GM19351 (cell line): Measurements from ENCODE around the gene PDZD4.

Source experiments
- ATAC-seq: cut with Tn5 transposase; IDR thresholded peaks from one replicate; pipeline ENCODE4 v1.9.1; 2021; ENCODE audit warnings: mild to moderate bottlenecking, moderate library complexity; ENCODE audit not compliant: unreplicated experiment

PDZD4 gene

DNA sequence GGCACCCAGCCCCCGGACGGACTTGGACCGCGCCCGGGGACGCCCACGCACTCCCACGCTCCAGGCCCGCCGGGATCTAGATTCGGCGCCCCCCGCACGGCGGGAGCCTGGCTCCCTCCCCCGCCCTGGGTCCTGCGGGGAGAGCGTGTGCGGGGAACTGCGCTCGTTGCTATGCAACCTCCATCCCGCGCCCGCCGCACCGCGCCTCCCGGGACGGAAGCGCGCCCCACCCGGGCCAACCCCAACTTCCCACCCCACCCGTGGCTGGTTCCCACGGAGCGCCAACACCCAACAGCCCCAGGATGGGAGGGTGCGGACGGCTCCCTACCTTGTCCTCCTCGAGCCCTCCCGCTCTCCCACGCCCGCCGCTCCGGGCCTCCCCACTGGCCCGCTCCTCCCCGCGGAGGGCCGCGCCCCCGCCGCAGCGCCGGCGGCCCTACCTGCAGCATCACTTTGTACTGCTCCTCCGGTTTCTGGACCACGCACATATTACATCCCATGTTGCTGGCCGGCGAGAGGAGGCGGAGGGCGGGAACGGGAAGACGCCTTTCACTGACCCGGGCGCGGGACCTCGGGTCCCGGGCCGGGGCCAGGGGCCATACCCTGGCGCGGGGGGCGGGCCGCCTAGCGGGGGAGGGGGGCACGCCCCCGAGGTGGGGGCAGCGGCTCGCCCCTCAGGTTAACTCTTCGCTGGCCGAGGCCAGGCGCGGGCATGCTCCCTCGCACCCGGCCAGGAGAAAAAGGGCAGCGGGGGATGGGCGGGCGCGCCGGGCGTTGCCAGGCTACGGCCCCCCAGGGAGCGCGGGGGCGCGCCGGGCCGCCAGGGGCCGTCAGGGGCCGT lies at the start of gene PDZD4:
TSS of gene PDZD4 (minus strand) at position 746 of the 841 bp plus-strand sequence. CDS start at position 500, 246 bp downstream.
- no peak for ATAC-seq

DNA sequence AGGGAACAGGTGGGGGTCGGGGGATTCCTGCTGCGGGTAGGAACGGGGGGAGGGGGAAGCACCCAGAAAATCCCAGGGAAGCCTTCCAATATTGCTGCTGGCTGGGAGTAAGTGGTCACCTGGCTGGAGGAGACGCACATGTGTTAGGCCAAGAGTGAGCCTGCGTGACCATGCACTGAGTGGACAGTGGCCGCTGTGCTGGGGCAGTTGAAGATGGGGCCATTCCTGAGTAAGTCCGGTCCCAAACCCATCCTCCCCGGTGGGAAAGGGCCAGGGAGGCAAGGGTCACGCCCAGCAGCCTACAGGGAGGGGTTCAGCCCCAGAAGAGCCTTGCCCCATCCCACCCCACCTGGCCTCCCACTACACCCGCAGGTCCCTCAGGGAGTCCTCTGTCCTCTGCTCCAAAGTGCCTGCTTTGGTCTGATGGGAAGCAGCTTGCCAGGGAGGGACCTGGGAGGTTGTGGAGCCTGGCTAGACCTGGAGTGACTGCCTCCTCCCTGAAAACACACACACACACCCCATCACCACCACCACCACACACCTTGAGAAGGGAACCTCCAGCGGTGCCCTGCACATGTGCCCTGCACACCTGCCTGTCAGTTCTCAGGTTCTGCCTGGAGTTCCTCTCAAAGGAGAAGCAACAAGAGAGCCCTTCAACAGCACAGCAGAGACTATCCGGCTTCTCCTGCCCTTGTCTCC lies 49.5 kb upstream of the PDZD4 start:
- ATAC-seq, result no peak

GRCh38 chrX:153878969-153879653 lies 48.8 kb upstream of the PDZD4 start:
- ATAC-seq, result no peak

DNA sequence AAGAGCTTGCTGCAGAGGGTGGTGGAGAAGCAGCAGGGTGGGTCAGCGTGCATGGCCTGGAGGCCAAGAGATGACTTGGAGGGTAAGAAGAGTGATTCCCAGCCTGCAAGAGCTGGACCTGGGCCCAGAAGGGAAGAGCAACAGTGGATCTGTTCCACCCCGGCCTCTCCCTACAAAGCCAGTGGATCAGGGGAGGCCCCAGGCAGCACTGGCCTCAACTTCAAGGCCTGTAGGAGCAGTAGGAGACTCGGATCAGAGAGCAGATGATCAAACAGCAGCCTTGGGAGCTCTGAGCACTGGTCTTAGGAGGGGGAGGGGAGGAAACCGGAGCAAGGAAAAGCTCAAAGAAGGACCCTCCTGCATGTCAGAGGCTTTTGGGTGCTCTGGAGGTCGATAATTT lies 48.0 kb upstream of the PDZD4 start:
- ATAC-seq, result no peak

DNA sequence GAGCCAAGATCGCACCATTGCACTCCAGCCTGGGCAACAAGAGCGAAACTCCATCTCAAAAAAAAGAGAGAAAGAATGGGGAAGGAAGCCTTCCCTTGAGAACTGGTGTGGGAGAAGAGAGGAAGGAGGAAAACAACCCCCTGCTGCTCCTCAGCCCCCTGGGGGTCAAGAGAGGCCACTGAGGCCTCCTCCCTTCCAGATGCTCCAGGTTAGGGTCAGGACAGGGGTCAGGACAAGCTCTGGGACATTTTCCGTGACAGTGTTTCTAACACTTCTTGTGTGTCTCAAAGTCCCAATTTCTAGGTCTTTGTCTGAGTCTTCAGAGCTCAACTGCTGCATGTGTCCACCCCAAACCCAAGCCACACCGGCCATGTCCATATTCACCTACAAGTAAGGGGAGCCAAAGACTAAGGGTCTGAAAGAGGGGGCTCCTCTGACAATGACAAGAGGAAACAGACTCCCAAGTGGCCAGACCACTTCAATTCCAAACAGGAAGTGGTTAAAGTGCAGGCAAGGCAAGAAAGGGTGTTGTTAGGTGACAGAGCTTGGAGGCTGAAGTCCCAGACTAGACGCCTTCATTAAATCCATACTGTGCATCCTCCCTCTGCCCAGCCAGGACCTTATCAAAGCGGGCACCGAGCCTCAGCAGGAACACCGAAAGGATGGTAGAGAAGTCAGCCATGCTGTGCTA lies 47.4 kb upstream of the PDZD4 start:
- ATAC-seq, result no peak

- no peak for ATAC-seq
Measured at GRCh38 chrX:153876112-153876491, 45.8 kb upstream of the PDZD4 start.

- no peak for ATAC-seq
Measured at GRCh38 chrX:153875391-153876111, 45.2 kb upstream of the PDZD4 start.

DNA sequence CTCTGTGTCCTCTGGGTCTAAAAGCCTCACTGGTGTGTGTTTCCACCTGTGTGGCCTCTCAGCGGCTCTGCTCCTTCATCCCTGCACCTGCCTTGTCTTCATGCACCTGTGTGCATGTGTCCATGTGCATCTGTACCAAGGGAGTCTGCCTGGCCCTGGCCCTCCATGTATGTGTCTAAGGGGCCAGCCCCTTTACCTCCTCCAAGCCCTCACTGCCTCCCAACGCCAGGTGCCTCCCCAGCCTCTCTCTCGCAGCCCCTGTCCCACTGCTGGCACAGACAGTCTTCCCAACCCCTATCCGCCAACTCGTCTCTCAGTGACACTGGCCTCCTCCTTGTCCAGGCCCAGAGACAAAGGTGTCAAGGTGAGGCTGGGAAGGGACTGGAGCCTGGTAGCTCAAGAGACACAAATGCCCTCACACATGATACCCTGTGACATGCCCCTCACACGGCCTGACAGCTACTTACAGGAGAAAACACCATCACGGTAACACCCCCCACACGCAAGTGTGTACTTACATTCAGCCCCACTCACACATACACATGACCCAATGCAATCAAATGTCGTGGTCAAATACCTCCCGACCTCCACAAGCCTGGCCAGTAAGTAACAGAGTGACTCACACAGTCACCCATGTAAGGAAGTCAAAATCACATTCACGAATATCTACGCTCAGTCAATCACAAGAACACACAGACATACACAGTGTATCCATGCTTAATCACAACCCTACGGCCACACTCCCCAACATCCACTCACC lies 44.2 kb upstream of the PDZD4 start:
- ATAC-seq, result no peak

DNA sequence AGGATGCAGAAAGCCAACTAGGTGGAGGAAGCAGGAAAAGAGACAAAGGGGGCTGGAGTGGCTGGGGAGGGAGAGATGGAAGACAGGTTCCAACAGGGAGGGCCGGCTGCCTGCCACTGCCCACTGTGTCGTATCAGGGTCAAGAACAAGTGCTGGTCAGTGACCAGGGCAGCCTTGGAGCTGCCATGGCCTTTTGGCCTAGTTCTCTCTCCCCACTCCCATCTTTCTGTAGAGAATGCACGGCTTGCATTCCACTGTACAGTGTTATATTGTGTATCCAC lies 43.7 kb upstream of the PDZD4 start:
- no peak for ATAC-seq

- ATAC-seq, result no peak
Measured at GRCh38 chrX:153873282-153874084, 43.1 kb upstream of the PDZD4 start.

DNA sequence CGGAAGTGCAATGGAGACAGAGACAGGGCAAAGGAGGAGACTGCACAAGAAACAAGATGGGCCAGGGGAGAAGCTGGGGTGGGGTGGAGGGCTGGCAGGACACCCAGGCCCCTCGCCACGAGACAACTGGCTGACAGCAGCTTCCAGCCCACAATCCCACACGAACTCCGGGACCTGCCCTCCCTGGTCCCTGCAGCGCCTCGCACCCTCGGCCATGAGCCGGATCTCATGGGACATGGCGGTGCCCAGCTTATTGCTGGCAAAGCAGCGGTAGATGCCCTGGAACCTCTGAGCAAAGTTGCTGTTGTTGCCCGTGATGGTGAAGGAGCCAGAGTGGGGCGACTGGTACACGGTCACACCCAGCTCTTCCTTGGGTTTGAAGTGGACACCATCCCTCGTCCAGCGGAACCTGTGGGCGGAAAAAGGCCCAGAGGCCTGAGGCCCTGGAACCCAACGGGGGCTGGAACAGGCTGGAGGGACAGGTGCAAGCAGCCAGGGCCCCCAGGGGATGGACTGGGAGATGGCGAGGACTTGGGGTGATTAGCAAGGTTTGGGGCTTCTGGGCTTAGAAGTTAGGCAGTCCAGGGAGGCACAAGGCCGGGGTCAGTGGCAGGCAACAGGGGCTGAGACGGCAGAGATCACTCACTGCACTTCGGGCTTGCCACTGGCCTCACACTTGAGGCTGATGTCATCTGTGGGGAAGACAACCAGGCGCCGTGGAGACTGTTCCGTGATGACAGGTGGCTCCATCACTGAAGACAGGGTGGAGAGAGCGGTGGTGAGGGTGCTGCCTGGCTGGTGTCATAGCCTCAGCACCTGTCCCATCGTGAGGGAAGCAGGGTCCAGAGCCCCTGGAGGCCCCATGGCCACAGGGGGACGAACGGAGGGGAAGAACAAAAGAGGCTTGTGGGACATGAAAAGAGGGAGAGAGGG lies 41.9 kb upstream of the PDZD4 start:
- ATAC-seq, result no peak

DNA sequence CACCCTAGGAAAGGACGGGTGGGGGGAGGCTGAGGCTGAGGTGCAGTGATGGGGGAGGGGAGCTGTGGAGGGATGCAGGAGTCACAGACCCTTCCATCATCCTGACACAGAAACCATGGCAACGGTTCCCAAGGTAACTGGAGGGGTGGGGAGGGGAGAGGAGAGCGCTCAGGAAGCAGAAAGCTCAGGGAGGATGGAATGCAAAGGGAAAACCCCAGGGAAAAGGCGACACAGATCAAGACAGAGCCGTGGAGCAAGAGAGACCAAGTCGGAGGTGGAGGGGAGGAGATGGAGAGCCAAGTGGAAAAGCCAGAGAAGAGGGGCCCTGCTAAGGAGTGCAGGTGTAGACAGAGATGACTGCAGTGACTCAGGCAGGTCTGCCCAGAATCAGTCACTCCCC lies 41.1 kb upstream of the PDZD4 start:
- no peak for ATAC-seq

GRCh38 chrX:153870791-153871360 lies 40.5 kb upstream of the PDZD4 start:
- no peak for ATAC-seq

GRCh38 chrX:153870288-153870690 lies 39.9 kb upstream of the PDZD4 start:
- no peak for ATAC-seq

GRCh38 chrX:153869473-153870287 lies 39.3 kb upstream of the PDZD4 start:
- no peak for ATAC-seq

DNA sequence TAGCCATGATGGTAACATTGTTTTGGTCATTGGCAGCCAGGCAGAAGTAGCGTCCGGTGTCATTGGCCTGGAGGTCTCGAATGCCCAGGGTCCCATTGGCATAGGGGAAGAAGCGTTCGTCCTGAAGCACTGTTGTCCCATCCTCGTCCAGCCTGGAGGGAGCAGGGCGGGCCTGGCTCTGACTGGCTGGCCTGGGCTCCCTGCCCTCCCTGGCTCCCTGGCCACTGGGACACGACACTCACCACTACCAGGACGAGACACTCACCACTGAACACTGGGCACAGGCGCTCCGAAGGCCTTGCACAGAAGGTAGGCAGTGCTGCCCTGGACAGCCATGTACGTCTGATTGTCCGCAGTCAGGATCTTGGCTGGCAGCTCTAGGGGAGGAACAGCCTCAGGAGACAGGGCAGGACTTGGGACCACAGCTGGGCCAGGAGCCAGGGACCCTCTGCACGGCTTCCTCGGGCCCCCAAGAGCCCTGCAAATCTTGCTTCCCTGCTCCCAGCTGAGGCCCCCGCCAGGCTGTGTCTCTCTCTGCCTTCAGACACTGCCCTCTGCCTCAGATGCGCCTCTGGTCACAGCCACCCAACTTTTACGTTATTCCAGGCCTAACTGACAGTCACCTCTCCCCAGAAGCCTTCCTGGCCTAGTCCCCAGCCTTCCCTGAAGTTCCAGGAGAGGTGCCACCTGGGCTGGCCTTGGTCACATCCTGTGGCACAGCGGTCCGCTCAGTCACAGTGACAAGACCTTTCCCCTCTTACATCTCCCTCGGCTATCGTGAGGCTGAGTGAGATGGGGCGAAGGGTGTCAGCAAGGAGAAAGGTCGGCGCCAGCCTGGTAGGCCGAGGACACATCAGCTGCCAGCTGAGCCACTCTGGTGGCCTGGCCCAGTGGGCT lies 38.5 kb upstream of the PDZD4 start:
- no peak for ATAC-seq
